DMS53 treated with DMSO at 0.1 percent for 48 hours (cell line): Measurements from ENCODE around the gene TNC.

ENCODE experiments used
- DNase-seq: peaks from one replicate; lab custom pipeline; 2025; ENCODE audit not compliant: unreplicated experiment; lab: John Stamatoyannopoulos, UW

Gene TNC

GRCh38 chr9:115104908-115105307 is 13.0 kb downstream of the TNC start:
- DNase-seq = no peak

DNA sequence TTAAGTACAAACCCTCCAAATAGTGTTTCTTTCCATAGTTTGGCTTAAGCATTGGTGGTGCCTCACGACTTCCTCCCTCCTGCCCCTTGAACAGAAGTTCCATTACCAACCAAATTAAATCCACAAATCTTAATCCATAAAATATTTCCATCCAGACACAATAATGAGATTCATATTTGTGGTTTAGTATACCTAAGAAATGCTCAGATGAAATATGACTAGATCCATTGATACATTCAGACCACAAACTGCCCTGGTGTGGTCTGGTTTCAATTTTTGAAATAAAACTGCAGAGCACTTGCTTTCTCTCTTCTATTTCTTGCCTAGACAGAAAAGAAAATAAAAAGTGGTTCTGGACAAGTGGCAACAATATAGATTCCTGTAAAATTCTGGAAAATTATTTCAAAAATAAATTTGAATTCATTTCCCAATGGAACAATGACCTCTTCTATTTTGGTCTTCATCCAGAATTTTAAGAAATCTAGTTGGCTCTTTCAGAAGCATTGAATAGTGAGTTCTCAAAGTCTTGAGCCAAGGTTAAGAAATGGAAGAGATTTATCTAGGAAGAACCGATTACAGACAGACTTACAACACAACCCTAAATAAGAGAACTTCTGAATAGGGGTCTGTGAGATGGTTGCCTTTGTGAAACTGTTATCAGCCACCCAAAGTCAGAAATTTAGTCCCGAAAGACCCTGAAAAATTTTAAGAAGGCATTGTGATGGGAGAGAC is 14.0 kb downstream of the TNC start:
- DNase-seq = no peak

DNA sequence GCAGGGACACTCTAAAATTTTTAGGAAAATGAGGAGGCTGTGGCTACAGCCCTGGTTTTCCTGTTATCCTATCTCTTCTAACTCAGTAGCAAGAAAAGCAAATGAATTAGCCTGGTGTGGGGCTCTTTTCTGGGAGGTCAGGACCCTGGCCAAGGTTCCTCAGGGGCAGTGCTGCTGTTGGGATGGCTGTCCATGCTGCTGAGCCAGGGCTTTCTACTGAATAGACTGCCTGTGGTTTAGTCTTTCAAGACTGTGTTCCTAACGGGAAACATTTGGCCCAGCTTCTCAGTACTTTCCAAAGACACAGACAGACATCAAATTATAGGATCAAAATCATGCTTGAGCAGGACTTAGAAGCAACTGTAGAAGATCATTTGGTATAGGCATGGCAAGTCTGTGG is 18.1 kb downstream of the TNC start:
- no peak for DNase-seq

DNA sequence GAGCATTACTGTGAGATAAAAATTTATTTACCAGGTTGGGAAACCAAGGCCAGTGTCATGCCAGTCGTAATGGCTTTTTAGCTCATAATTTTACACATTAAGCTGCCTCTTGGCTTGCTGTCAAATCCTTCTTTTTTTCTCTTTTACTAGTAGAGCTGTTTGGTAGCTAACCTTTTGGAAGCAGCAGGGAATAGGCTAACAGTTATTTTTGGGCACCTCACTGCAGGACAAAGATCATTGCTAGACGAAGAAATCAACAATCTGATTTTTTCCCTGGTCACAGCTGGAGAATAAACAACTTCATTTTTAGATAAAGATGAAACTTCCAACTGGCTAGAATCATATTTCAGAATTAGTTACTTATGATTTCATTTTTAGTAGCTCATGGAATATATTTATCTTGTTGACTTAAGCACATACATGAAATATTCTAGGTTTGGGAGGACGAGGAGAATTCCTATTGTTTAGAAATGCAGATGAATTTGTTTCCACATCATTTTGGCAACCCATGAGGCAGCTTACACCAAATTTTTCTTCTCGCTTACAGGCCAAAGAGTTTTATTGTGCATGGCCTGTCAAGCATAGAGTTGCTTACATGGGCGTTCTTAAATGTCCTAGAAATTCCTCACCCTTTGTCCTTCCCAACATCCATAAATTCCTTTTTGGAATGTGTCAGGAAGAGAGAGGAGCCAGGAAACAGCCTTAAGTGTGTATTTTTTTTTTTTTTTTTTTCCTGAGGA is 19.6 kb downstream of the TNC start:
- no peak for DNase-seq

- no peak for DNase-seq
These were observed 24.4 kb downstream of the TNC start for GRCh38 chr9:115093520-115093919.

- DNase-seq = no peak
These were observed 27.5 kb downstream of the TNC start for GRCh38 chr9:115090486-115090885.

GRCh38 chr9:115088860-115089259 is 29.1 kb downstream of the TNC start:
- no peak for DNase-seq

GRCh38 chr9:115086886-115087285 is 31.1 kb downstream of the TNC start:
- DNase-seq = no peak

DNA sequence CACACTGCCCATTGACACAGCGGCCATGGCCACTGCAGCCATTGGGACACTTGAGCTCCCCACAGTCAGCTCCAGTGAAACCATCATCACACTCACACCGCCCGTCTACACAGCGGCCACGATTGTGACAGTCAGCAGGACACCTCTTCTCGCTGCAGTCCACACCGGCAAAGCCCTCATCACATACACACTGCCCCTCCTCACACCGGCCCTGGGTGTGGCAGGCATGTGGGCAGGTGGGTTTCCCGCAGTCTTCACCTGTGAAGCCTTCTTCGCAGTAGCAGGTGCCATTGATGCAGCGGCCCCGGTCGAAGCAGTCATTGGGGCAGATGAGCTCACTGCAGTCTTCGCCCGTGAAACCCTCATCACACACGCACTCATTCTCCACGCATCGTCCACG is 31.5 kb downstream of the TNC start:
- no peak for DNase-seq

DNA sequence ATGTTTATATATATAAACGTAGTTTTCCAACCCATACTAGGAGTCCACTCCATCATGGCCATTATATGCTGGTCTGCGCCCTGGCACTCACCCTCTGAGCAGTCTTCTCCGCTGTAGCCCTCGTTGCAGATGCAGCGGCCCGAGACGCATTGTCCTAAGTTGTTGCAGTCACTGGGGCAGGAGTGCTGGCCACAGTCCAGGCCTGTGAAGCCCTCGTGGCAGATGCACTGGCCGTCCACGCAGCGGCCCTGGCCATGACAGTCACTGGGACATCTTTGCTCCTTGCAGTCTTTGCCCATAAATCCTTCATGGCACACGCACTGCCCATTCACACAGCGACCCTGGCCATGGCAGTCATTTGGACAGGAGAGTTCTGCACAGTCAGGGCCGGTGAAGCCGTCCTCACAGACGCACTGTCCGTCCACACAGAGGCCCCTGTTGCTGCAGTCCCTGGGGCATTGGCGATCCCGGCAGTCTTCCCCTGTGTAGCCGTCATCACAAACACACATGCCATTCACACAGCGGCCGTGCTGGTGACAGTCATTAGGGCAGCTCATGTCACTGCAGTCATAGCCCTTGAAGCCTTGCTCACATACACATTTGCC is 32.1 kb downstream of the TNC start:
- DNase-seq = no peak

DNA sequence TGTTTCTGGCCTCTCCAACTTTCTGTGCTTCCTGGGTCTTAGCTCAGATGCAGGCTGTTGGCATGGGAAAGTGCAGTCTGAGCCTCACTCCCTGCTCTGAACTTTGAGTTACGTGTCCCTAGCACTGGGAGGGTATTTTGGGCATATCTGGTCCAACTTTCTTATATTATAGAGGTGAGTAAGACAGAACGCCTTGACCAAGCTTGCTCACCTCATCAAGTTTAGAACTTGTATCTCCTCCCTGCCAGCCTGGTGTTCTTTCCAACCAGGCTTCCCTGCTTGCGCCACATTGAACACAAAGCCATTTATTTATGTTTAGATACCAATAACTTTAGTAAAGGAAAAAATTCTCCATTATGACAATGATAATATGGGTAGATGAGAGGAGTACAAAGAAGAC is 33.2 kb downstream of the TNC start:
- DNase-seq = no peak

GRCh38 chr9:115084157-115084556 is 33.8 kb downstream of the TNC start:
- no peak for DNase-seq

DNA sequence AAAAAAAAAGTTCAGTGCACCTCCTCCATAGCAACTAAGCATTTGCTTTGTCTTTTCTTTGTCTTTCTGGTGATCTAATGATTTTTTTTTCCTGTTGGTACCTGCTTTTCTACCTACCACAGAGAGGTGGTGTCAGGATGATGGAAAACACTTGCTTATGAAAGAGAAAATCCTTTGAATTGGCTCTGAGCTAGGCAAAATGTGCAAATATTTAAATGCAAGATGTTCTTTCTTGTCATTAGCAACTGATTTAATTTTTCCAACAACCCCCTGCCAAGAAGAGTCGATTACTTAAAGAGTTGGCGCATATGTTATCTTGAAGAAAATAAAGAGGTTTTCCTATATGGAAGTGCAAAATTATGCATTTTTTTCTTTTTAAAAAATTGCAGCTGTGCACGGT is 37.7 kb downstream of the TNC start:
- no peak for DNase-seq

DNA sequence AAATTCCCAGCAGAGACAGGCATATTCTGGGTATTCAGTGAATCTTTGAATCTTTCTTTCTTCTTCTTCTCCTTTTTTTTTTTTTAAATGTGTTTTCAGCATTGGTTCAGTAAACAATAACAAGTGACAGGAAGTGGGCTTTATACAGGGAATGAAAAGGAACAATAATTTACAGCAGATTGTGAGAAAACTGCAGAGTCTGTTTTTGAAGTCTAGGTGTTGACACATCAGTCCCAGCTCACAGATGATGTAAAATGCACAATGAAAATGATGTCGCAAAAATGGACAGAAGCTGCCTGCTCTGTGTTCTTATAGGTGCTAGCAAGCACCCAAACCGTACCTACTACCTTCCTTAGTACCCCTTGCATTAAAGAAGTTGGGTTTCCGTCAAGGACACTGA is 38.8 kb downstream of the TNC start:
- no peak for DNase-seq

GRCh38 chr9:115073456-115073855 is 44.5 kb downstream of the TNC start:
- no peak for DNase-seq

DNA sequence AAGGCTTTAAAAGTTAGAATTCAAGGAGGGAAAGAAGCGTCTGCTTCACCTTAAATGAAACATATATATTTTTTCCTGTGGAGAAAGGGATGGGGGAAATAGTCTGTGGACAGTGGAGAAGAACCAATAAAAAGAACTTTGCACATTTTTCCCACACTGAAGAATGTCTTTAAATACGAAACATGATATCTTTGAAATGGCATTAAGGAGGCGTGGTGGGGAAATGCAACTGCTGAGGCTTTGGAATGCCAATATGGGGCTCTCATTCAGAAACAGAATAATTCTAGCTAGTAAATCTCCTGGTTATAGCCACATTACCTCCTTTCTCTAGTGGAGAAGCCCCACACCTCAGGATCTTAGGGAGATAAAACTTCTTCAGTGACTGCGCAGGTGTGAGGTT is 46.8 kb downstream of the TNC start:
- DNase-seq = no peak

- DNase-seq = no peak
These were observed 48.2 kb downstream of the TNC start for GRCh38 chr9:115069771-115070170.

DNA sequence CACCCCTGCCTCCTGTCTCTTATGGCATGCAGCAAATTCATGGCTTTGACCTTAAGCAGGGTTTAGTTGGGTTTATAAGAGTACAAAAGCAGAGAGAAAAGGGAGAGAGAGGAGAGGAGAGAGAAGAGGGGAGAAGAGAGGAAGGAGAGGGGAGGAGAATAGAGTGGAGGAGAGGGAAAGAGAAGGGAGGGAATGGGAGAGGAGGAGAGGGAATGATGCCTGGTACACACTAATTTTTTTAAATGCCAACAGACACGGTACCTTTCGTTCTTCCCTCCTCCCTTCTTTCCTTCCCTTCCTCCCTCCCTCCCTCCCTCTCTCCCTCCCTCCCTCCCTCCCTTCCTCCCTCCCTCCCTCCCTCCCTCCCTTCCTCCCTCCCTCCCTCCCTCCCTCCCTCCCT is 48.7 kb downstream of the TNC start:
- DNase-seq = no peak

GRCh38 chr9:115068031-115068430 is 49.9 kb downstream of the TNC start:
- DNase-seq = no peak

GRCh38 chr9:115063058-115063845 is 54.7 kb downstream of the TNC start:
- DNase-seq = no peak

GRCh38 chr9:115058684-115059315 is 59.2 kb downstream of the TNC start:
- DNase-seq = no peak
